ENCODE data around the gene TMEM38A.
"Not testable (repeated sequence)": the region's sequence is repeated elsewhere in the genome, so short reads cannot be mapped to it uniquely, and the experiment has no call there.

Gene TMEM38A

DNA sequence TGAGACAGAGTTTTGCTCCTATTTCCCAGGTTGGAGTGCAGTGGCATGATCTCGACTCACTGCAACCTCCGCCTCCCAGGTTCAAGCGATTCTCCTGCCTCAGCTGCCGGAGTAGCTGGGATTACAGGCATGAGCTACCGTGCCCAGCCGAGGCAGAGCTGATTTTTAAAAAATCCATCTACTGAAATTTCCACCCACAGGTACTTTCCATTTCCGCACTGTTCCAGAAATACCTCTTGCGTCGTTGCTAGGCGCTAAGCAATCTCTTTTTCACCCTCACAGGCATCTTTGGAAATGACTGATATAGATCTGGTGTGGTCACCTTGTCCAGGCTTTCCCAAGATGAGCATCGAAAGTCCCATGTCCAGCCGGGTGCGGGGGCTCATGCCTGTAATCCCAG lies 9.4 kb downstream of the TMEM38A start:
- in situ Hi-C loops (cut with HindIII; ENCODE audit: low sequenced_read_pairs): no loop called here
- no peak for DNase-seq (ENCODE audit: low read depth)
- no peak overlapping the region for H3K4me3 ChIP-seq (ENCODE audit: low read depth, low read length)
- TF ChIP-seq CTCF (IDR thresholded peaks at IDR 0.05; ENCODE audit: low read depth, low read length, missing control alignments): no peak

DNA sequence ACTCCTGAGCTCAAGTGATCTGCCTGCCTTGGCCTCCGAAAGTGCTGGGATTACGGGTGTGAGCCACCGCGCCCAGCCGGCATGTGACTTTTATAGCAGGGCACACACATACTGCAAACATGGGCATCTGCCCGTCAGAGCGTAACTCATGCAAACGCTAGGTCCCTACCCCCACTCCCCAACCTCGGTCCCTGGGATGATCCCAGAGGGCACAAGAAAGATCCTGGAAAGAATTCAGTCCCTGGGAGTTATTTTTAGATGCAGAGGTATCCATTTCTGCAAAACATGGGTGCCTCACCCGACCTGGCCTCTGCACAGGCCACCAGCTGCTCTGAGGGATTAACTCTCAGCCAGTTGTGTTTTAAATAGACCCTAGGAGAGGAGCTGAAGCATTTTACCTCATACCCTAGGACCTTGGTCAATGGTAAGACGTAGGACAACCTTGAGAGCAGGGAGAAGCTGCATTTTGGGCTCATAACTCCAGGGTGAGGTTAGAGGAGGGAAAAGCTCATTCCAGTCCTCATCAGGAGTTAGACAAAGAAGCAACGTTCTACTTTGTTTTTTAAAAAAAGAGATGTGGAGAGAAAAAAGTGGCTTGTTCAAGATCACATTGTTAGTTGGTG lies 10.8 kb downstream of the TMEM38A start:
- no peak overlapping the region for H3K4me3 ChIP-seq (ENCODE audit: low read depth, low read length)
- in situ Hi-C loops (cut with HindIII; ENCODE audit: low sequenced_read_pairs): no loop called here
- DNase-seq (ENCODE audit: low read depth): no peak
- no peak for TF ChIP-seq CTCF (IDR thresholded peaks at IDR 0.05; ENCODE audit: low read depth, low read length, missing control alignments)

GRCh38 chr19:16673231-16673630 lies 12.3 kb downstream of the TMEM38A start:
- TF ChIP-seq CTCF (IDR thresholded peaks at IDR 0.05; ENCODE audit: low read depth, low read length, missing control alignments): no peak
- in situ Hi-C loops (cut with HindIII; ENCODE audit: low sequenced_read_pairs): no loop called here
- H3K4me3 ChIP-seq (ENCODE audit: low read depth, low read length): no peak overlapping the region

DNA sequence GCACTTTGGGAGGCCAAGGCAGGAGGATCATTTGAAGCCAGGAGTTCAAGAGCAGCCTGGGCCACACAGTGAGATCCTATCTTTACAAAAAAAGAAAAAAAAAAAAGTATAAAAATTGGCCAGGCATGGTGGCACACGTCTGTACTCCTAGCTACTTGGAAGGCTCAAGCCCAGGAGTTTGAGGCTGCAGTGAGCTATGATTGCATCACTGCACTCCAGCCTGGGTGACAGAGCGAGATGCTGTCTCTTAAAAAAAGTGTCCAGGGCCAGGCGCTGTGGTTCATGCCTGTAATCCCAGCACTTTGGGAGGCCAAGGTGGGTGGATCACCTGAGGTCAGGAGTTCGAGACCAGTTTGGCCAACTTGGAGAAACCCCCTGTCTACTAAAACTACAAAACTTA lies 12.9 kb downstream of the TMEM38A start:
- DNase-seq (ENCODE audit: low read depth); in situ Hi-C loops (cut with HindIII; ENCODE audit: low sequenced_read_pairs); H3K4me3 ChIP-seq (ENCODE audit: low read depth, low read length): not testable (repeated sequence)

More at GRCh38 chr19:16673231-16673630, 12.3 kb downstream of the TMEM38A start:
- no peak for DNase-seq (ENCODE audit: low read depth)

DNA sequence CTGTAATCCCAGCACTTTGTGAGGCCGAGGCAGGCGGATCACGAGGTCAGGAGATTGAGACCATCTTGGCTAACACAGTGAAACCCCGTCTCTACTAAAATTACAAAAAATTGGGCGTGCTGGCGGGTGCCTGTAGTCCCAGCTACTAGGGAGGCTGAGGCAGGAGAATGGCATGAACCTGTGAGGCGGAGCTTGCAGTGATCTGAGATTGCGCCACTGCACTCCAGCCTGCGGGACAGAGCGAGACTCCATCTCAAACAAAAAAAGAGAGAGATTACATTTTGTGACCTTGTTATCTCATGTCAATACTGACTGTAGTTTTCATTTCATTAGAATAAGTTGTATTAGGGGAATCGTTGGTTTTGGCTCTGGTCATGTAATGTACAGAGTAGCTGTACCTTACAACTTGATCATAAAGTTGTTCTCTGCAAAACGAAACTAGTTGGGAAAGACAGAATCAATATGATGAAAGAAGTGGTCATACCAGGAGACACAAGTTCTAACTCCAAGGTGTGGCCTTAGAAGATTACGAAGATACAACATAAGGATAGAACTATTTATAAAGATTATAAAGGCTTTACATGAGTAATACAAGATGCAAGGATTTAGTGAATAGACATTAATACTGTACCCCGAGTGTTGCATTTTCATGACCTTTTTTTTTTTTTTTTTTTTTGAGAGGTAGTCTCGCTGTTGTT lies 15.3 kb downstream of the TMEM38A start:
- DNase-seq (ENCODE audit: low read depth): no peak
- TF ChIP-seq CTCF (IDR thresholded peaks at IDR 0.05; ENCODE audit: low read depth, low read length, missing control alignments): no peak
- H3K4me3 ChIP-seq (ENCODE audit: low read depth, low read length): no peak overlapping the region
- in situ Hi-C loops (cut with HindIII; ENCODE audit: low sequenced_read_pairs): no loop called here

DNA sequence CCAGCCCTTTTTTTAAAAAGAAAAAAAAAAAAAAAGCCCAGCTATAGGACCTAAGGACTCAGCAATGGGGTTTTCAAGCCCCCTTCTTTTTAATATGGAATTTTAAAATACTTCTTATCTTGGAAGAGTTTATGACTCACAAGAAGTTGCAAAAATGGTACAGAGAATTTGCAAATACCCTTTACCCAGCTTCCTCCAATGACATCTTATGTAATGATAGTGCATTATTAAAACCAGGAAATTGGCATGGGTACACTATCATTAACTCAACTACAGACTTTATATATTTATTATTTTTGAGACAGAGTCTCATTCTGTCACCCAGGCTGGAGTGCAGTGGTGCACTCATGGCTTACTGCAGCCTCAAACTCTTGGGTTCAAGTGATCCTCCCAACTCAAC lies 16.1 kb downstream of the TMEM38A start:
- no peak overlapping the region for H3K4me3 ChIP-seq (ENCODE audit: low read depth, low read length)
- no peak for DNase-seq (ENCODE audit: low read depth)
- in situ Hi-C loops (cut with HindIII; ENCODE audit: low sequenced_read_pairs): no loop called here
- no peak for TF ChIP-seq CTCF (IDR thresholded peaks at IDR 0.05; ENCODE audit: low read depth, low read length, missing control alignments)

- in situ Hi-C loops (cut with HindIII; ENCODE audit: low sequenced_read_pairs): no loop called here
- DNase-seq (ENCODE audit: low read depth): no peak
- H3K4me3 ChIP-seq (ENCODE audit: low read depth, low read length): no peak overlapping the region
- no peak for TF ChIP-seq CTCF (IDR thresholded peaks at IDR 0.05; ENCODE audit: low read depth, low read length, missing control alignments)
Measured at GRCh38 chr19:16678498-16678897, 17.6 kb downstream of the TMEM38A start.

All from astrocyte of the cerebellum (primary cell).